Neural progenitor cell (in vitro differentiated cells): Measurements from ENCODE around the gene RAE1.
A peak's percentile ranks its signal among the peaks of the same experiment; 100 is the strongest.

Experiments
- EZH2 ChIP-seq: fragments of 200-600 bp; sonication (generic); IDR thresholded peaks from 2 replicates; pipeline ENCODE4 v1.6.1; 2017; ENCODE audit warnings: antibody characterized with exemption, mild to moderate bottlenecking, moderate library complexity
- EZH2phosphoT487 ChIP-seq: fragments of 200-600 bp; sonication (generic); IDR thresholded peaks from 2 replicates; pipeline ENCODE4 v1.6.1; 2017; ENCODE audit warnings: antibody characterized with exemption
- TF ChIP-seq, protein P1 (sequence below): fragments of 200-600 bp; sonication (generic); IDR thresholded peaks from 2 replicates; pipeline ENCODE4 v1.5.1; 2017; ENCODE audit warnings: antibody characterized with exemption, mild to moderate bottlenecking

GRCh38 chr20:57346477-57346876 is 4.6 kb upstream of the RAE1 start:
- TF ChIP-seq, protein P1, sequence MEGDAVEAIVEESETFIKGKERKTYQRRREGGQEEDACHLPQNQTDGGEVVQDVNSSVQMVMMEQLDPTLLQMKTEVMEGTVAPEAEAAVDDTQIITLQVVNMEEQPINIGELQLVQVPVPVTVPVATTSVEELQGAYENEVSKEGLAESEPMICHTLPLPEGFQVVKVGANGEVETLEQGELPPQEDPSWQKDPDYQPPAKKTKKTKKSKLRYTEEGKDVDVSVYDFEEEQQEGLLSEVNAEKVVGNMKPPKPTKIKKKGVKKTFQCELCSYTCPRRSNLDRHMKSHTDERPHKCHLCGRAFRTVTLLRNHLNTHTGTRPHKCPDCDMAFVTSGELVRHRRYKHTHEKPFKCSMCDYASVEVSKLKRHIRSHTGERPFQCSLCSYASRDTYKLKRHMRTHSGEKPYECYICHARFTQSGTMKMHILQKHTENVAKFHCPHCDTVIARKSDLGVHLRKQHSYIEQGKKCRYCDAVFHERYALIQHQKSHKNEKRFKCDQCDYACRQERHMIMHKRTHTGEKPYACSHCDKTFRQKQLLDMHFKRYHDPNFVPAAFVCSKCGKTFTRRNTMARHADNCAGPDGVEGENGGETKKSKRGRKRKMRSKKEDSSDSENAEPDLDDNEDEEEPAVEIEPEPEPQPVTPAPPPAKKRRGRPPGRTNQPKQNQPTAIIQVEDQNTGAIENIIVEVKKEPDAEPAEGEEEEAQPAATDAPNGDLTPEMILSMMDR = peak; percentile 93
- no peak for TF ChIP-seq EZH2phosphoT487
- TF ChIP-seq EZH2 = no peak
